Astrocyte of the hippocampus (primary cell): ENCODE measurements around the gene CNTN5.
"Not testable (repeated sequence)": the region's sequence is repeated elsewhere in the genome, so short reads cannot be mapped to it uniquely, and the experiment has no call there.

Source experiments
- DNase-seq: peaks from one replicate; pipeline ENCODE4 v3.0.0; 2011; ENCODE audit warnings: low read depth, low spot score

Gene CNTN5

DNA sequence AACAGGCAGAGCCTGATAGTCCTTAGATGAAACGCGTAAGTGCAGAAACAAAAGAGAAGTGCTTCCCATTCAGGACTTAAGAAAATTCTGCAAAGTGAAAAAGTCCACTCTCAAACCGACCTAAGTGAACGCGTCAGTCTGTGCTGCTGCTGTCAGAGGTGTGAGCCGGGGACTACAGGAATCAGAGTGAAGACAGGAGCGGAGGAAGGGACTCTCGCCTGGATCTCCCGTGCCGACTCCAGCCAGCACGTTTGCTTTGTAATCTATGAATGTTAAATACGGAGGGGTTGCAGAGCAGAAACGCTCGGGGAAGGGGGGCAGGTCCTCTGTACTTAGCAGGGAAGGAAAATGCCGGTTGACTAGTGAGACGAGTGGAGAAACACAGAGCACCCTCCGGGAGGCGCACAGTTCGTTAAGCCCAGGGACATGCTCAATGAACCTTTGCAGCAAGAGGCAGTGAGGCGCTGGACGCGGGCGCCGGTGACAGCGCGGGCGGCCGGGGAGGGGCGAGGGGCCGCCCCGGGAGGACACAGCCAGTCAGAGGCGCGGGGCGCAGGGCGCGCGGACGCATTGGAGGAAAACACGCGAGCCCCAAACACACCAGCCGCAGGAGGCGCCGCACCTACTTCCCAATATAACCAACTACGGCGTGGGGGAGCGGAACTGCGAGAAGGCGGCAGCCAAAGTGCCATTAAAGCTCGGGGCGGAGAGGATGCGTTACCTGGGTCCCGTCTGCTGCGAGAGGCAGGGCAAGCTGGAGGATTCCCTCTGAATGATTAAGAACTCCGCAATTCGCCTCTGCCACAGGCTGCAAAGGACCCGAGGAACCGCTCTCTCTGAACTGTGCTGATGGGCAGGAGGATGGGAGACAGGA lies at the start of gene CNTN5:
Gene CNTN5, plus strand, starts transcription at position 598 of the 874 bp plus-strand sequence.
- DNase-seq, result peak; percentile 54

DNA sequence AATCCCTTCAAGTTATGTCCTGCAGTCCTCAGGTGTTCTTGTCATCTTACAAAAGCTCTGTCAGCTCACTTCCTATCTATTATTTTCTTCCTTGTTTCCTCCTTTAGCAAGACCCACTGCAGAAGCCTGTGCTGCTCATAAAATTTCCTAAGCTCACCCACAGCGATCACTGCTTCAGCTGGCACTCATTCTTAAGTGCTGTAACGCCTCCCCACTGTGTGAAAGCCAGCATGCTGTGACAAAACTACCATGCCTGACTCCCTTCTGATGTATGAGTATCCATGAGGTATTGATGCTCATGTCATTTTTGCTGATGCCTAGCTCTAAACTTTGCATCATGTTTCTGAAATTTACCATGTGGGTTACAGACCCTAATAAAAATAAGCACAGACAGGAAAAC lies 41.5 kb upstream of the CNTN5 start:
- no peak for DNase-seq

DNA sequence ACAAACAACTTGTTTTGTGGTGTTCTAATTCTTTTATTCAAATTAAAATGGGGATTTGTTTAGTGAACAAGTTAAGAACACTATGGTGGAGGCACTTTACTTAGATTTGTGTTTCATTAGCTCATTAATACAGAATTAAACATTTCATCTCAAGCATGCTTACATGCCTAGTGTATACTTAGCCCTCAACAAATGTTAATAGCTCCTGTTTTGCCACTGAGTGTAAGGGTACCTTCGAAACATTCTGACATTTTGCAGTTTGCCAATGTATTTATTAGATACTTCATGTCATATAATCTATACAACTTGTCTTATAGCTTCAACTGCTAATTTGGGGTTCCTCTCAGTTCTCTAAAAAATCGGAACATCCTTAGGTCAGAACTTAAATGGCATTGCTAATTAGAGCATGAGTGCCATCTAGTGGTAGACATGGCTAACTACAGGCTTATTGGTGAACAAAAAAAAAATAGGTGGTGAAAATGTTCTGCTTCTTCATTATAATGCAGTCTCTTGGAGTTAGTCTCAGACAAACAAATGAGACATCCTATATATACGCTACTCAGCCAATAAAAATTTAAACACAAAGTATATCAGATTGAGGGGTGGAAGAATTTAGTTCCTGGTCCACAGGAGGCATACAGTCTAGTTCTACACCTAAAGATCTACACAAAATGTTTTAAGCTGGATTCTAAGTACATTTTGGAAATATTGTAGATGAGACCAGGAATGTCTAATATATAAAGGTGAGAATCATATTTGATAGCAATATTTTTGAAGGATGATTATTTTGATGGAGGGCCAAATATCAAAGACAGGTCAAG lies 4.9 kb upstream of the CNTN5 start:
- peak; percentile 52 for DNase-seq

DNA sequence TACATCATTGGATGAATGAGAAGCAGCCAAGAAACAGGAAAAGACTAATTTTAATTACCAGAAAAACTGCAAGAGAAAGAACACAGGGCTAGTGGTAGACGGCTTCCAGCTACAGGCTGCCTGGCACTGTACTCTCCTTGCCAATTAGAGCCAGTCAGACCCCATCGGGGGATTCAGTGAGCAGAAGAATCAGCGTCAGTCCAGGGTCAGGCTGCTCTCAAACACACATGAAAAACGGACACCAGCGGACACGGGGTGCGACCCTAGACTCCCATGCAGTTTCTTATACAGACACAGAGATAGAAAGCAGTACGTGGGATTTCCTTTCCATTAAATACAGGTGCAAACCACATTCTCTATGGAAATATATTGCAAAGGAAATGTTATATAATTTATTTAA lies 1.1 kb upstream of the CNTN5 start:
- peak; percentile 2 for DNase-seq

DNA sequence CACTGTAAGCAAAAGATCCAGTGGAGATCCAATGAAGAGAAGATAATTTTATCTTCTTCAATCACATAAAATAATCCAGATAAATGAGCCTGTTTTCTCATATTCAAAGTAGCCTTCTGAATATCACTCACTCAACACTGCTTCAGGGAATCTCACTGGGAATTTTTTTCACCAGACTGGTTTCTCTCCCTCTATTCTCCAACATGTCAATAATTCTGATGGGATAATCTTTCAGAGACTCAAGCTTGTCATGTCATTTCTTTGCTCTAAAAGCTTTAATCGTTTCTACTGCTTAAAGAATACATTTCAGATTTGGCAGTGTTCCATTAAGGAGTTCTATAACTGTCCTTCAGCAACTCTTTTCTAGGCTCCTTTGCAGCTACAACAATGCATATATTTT lies 16.3 kb downstream of the CNTN5 start:
- no peak for DNase-seq

DNA sequence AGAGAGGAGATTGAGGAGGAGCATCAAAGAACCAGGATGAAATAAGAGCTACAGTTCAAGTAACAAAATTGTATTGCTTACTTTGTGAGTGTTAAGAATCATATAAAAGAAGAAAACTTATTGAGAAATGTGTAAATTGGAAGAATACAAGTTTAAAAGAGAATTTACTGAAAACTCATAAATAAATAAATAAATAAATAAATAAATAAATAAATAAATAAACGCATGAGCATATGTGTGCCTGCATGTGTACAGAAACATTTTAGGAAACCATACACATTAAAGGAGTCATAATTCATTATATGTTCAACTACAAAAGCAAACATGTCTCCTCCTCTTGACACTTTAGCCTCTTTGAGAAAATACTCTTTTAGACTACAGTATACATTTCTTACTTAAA lies 42.6 kb downstream of the CNTN5 start:
- no peak for DNase-seq

DNA sequence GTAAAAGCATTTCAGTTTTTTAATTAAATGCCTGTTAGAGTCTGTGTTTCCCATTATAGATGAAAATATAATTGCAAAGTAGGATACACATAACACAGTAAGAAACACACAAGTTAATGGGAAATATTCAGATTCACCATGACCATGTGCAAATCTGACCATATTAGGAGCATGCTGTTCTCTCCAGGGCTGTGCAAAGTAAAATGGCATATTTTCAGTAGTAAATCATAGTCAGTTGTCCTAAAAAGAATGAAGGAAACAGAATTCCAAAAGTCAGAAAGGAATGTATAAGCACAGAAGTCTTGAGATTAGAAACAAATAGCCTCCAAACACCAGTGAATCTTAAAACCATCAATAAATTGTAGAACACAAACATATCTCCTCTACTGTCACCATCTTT lies 44.4 kb downstream of the CNTN5 start:
- DNase-seq, result peak; percentile 3

DNA sequence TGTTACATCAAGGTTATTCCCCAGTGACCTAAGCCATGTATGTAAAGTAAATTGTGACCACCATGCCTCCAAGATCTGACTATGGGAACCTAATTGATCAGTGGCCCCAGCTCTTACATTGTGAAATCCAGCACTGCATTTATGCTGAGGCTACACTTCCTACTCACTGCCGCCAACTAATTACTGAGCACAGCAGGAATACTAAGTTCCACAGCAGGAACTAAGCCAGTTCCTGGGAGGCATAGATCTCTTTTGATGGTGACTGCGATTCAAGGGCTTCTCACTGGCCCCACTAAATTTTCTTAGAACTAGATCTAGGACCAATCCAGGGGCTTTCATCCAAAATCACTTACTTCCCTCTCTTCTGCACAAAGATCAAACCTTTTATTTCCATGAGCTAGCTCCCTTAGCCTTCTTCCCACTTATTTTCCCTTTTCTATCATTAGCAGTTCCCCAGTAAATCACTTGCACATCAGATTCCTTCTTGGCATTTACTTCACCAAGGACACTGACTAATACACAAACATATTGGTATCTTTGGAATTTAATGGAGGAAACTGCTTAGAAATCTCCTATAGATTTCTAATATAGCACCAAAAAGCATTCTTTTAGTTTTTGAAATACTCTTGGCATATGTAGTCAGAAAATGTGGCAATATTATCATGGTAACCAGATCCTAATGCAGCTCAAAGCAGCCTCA lies 46.0 kb downstream of the CNTN5 start:
- peak; percentile 1 for DNase-seq

DNA sequence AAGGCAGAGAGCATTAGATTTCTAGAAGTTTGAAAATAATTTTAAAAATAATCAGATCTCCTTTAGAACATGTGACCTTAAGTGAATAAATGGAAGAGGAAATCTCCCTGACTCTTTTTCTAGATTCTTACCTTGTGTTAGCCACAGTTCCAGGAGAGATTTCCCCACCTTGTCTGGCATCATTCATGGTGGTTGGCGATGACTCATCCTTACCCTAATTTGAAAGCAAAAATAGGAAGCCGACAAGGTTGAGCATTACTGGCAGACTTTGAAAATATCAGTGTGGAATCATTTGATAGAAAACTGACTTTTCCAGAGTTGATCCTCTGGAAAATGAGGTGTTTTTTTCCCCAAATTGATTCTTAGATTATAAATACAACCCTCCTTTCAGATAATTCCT lies 48.1 kb downstream of the CNTN5 start:
- DNase-seq, result peak; percentile 14

DNA sequence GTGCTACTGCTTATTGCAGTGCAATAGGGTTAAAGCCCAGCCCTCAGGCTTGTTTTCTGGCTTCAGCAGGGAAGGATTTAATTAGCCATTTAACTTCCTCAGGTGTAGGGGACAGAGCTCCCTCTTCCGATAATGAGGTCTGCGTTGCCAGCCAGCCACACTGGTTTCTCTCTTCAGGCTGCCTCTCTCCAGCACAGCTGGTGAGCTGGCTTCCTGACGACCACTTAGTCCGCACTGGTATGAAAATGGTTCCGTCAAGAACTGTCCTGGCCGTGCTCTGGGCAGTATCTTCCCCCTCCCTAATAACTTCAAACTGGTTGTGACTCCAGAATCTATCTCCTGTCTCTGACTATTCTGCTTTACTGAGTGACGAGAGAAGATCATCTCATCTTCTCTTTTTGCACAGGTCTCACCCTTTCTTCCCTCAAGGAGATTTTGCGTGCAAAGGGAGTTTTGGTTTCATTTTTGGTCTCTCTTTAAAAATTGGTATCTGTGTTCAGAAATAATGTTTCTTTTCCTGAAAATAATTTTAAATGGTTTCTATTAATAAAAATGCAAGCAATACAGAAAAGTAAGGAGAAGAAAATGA lies 49.2 kb downstream of the CNTN5 start:
- peak; percentile 21 for DNase-seq

DNA sequence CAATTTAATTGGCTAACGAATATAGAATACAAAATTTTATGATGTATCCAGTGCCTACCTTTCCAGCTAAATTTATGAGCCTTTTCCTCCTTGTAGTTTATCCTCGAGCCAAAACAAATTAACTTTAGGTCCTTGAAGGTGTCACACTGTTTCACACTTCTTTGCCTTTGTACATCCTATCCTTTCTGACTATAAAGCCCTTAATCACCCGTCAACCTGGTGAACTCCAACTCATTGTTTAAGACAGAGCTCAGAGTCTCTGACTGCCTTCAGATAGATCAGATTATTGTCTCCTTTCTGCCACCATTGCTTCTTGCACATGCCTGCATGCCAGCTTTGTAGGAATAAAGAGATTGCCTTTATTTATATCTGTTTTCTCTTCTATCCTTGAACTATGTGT lies 58.8 kb downstream of the CNTN5 start:
- DNase-seq, result no peak

DNA sequence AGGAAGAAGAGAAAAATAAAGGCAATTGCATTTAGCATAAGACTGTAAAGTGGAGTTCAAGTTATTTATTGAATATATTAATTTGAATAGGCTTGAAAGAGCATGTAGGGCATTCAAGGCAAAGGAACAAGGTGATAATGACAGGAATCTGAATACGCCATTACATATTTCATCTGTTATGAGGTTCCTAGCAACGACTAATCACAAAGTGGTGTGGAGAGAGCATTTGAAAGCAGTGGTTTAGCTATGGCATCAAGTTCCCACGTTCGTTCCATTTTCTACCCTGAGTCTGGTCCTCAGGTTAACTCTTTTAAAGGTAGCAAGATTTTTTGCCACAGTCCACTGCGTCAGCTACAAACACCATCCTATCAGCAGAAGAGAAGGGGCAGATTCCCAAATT lies 59.4 kb downstream of the CNTN5 start:
- no peak for DNase-seq

DNA sequence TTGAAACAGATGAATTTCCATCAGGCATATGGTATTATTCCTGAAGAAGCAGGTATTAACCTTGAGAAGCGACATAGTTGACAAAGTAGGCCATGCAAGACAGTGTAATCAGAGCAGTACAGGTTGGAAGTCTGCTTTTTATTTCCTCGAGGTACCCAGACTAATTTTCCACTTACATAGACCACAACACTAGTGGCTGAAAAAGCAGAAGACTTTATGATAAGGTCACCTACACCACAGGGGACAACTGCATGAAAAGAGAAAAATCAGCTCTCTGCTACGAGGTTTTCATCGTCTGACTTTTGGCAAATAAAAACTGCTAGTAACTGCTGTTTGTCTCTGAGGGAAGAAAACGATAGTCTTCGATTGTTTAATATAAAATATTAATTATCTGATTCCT lies 77.5 kb downstream of the CNTN5 start:
- DNase-seq, result no peak

DNA sequence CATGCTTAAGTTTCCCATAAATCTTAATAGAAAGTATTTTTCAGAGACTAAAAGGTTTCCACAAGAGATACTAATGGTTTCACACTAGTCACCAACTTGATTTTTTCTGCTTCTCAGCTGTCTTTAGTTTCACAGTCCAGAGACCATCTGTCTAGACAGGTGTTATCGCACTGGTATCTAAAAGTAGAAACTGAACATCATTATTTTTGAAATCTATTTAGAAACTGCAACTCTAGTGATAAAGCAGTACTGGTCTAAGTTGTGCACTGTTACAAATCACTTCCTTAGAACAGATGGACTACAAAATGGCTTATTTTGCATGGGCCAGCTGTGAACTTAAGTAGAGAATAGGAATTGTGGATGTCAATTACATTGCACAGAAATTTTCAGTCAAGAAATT lies 78.0 kb downstream of the CNTN5 start:
- no peak for DNase-seq

DNA sequence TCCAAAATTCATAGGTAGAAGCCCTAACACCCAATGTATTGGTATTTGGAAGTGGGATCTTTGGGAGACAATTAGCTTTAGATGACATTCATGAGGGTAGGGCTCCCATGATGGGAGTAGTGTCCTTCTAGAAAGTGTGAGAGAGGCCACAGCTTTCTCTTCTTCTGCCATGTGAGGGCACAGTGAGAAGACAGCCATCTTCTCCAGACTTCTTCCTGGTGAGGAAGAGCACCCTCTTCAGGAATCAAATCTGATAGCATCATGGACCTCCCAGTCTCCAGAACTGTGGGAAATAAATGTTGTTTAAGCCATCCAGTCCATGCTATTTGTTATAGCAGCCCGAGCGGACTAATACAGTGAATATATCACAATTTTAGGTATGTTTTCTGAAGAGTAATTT lies 96.9 kb downstream of the CNTN5 start:
- DNase-seq, result no peak

DNA sequence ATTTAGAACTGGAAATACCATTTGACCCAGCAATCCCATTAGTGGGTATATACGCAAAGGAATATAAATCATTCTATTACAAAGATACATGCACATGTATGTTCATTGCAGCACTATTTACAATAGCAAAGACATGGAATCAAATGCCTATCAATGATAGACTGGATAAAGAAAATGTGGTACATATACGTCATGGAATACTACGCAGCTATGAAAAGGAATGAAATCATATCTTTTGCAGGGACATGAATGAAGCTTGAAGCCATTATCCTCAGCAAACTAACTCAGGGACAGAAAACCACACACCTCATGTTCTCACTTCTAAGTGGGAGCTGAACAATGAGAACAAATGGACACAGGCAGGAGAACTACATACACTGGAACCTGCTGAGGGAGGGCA lies 113.1 kb downstream of the CNTN5 start:
- not testable (repeated sequence) for DNase-seq

DNA sequence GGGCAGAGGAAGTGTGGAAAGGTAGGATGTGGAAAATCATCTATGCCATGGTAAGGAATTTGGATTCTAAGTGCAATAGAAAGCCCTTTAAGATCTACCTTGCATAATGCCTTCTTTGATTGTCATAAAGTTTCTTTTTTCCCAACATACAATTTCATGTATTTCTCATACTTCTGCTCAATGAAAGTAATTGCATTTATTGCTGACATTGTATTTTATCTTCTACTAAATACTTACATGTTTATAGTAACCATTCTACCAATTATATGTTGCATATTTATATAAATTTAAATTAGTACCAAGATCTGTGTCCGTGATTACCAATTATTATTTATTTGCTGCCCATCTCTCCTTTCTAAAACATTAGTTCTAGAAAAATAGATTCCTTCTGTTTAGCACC lies 114.8 kb downstream of the CNTN5 start:
- DNase-seq, result no peak

DNA sequence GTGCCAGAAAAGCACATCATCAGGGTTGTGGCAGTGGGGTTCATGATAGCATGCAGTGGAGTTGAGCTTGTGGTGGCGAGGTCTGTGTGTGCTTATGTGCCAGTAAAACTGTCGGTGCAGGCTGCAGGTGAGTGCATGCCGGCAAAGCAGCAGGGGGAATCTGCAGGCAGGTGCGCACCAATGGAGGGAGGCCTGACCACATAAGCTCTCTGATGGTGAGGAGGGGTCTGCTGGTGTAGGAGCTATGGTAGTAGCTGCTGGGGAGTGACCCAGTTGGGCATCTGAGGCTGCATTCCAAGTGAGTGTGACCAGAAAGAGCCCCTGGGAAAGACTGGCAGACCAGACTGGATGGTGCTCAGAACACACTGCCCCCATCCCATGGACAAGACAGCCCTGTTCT lies 121.5 kb downstream of the CNTN5 start:
- DNase-seq, result no peak

DNA sequence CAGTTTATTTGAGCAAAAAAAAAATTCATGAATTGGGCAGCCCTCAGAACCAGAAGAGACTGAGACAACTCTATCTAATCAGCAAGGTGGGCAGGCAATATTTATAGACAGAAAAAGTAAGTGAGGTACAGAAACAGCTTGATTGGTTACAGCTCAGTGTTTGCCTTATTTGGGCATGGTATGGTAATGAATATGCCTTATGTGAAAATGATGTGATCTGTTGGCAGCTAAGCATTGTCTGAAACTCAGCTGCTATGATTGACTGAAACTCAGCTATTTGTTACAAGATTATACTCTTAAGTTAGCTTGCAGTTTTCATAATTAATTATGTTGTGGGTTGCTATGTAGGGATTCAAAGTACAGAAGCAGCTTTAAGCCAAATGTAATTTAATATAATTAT lies 127.6 kb downstream of the CNTN5 start:
- DNase-seq, result no peak

DNA sequence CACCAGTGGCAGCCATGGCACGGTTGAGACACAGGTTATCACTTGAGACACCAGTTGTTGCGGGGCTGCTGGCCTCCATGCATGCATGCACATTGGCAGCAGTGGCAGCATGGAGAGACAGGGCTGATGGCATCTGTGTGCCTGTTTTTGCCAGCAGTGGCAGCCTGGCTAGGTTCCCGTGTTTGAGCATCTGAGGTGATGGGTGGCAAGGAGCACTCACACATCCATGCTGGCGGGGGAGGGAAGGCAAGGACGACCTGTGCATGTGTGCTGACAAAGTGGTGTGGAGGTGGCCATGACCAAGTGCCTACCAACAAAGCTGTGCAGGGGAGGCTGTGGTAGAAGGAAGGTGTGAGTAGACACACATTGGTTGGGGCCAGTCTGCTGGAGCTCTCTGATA lies 133.5 kb downstream of the CNTN5 start:
- no peak for DNase-seq

DNA sequence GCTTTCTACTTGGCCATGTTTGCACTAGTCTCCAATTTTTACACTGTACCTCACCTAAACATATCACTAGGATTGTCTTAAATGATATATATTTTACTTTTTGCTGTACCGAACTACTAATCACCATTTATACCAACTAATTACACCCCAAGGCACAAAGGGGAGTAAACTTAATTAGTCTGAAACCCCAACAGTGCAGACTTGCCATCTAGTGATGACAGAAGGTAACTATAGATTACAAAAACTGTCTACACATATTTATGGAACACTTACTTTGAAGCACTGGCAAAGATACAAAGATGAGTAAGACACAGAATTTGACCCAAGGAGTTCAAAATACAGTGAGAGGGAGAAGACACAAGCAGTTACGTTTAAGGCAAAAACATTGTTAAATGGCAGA lies 139.7 kb downstream of the CNTN5 start:
- DNase-seq, result no peak

DNA sequence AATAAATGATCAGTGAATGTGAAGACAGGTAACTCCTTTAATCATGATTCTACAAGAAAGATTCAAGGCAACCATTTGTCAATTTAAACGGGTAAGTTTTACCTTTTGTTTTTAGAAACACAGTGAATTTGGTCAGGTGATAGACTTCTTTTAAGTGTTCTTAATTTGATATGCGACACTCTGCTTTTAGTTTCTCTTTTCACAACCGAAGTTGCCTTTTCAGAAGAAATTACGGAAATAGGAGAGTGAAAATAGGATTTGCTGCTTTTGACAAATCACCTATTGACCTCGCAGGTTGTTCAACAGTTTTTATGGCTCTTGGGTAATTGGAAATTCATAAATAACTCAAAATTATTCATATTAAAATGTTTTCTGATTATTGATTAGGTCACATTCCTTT lies 142.1 kb downstream of the CNTN5 start:
- no peak for DNase-seq
